Right ventricle myocardium superior (tissue), 1 donor: ENCODE results near the gene ITGB8. TPM values are rescaled to one million over a fixed set of nuclear protein-coding genes. Genes with fewer than 3 reads are reported as not detected.
"Not testable (repeated sequence)": the region's sequence is repeated elsewhere in the genome, so short reads cannot be mapped to it uniquely, and the experiment has no call there.

Source experiments
- ATAC-seq: fragments of 200-7000 bp; cut with Tn5 transposase; one replicate; pipeline ENCODE4 v1.9.1; 2020; ENCODE audit warnings: mild to moderate bottlenecking; ENCODE audit not compliant: poor library complexity
- DNase-seq: peaks from one replicate; pipeline ENCODE4 v3.0.0-alpha.2; 2020
- intact Hi-C: fragments of 100-400 bp; cut with DNase I; formaldehyde crosslinking; loops from one replicate; pipeline ENCODE4 v1.11.2; 2022
- long read RNA-seq: library from polyadenylated mRNA; unstranded; transcript quantifications from one replicate; pipeline ENCODE4 v2.0.0, GENCODE V29; 2021
- total RNA-seq: library from RNA; stranded (reverse); fragmentation: NEBNext Ultra II Directional; extraction: Animal tissue kit (Norgen Biotek cat#: 25700); gene quantifications from one replicate; pipeline ENCODE4 v1.2.1, GENCODE V29; 2021
- donor health status: DM: no; HTN: yes; CAD: no; lungs with severe emphysema.

ITGB8 gene
- 1.9 TPM for total RNA-seq
- long read RNA-seq: 0 reads

DNA sequence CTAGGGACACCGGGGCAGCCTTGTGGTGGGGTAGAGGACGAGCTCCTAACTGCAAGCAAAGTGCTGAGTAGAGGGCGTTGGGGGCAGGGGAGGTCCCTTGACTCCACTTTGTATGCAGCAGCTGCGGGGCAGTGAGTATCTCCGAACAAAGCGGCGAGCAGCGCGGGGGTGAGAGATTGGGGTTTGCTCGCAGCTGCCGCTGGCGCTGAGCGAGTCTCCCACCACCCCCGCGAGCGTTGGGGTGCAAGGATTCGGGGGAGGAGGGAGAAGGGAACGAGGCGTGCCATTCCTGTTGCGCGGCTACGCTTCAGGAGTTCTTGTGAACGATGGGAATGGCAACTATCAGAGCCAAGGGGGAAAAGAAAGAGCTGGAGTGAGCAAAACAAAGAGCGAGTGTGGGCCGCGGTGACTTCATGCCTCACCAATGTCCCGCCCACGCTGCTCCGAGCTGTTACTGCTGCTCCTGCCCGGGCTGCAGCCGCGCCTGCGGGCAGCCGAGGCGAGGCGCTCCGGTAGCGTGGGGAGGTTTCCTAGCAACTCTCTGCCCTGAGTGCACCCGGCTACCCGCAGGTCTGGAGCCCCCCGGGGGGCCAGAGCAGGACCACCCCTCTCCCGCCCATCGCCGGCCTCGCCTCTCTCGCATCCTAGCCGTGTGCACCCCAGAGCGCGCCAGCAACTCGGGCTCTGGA lies at the start of gene ITGB8:
Gene ITGB8, plus strand, starts transcription at position 662 of the 689 bp plus-strand sequence. CDS start 907 bp downstream, outside the sequence.
- intact Hi-C loops: loop anchor here (10.0 kb wide), 1 partner anchor 74 kb away; no protein-coding TSS in a partner anchor
- peak; percentile 88 for DNase-seq
- peak; percentile 94 for ATAC-seq

DNA sequence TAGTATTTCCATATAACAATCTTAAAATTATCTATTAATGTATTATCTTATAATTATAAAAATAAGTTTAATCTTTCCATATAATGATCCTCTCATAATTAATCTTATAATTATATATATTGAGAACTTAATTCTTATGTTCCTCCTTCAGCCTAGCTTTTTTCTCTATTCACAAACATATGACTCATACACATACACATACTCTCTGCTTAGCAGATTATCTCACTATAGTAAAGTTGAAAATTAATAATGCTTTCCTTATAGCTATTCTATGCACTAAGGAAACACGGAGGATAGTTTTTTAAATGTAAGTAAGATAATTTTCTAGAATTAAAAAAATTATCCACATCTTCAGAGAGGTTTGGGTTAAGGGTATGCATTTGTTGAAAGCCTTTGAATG lies 47.7 kb upstream of the ITGB8 start:
- DNase-seq (no peak), ATAC-seq (no peak)
- intact Hi-C loops: no loop called here

GRCh38 chr7:20283385-20283784 lies 47.3 kb upstream of the ITGB8 start:
- intact Hi-C loops: no loop called here

DNA sequence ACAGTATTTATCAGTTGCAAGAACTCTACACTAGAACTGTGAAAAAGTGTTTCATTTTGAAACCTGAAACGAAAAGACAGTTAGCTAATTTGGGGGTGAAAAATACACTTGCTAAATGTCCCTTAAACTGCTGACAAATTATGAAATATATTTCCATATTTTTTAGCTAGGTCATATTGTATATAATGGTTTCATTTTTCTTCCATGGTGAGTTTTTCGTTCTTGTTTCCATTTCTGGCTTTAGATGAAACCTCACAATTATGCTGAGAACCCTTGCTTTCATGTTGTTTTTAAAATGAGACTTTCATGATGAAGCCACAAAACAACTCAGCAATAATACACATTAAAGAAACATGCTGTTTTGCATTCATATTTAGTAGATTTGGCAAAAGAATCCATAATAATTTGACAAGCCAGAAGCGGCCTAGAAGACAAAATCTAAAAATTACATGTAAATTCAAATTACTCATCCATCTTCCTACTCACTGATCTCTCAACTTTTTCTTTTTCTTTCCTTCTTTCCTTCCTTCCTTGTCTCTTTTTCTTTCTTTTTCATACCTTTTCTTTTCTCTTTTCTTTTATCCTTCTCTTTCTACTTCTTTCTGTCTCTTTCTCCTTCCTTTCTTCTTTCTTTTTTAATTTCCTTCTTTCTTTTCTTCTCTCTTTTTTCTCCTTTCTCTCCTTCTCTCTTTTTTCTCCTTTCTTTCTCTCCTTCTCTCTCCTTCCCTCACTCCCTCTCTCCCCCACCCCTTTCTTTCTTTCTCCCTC lies 46.5 kb upstream of the ITGB8 start:
- DNase-seq (no peak), ATAC-seq (no peak)
- intact Hi-C loops: no loop called here

More at GRCh38 chr7:20283385-20283784, 47.3 kb upstream of the ITGB8 start:
- DNase-seq (no peak), ATAC-seq (no peak)

DNA sequence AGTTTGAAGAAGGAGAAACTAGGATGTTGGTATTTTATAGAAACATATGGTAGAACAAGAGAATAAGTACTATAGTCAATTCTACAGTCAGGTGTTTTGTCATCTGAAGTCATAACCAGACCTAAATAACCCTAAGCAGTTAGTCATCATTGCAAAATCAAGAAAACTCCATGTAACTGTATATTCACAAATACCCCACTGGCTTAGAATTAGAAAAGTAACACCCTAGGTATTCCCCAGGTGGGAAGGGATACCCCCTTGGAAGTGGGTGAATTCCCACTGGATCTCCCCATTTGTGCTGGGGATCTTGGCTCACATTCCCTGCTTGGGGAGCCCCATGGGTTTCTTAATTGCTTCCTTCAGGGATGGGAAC lies 45.9 kb upstream of the ITGB8 start:
- intact Hi-C loops: no loop called here
- no peak for DNase-seq
- ATAC-seq: no peak

DNA sequence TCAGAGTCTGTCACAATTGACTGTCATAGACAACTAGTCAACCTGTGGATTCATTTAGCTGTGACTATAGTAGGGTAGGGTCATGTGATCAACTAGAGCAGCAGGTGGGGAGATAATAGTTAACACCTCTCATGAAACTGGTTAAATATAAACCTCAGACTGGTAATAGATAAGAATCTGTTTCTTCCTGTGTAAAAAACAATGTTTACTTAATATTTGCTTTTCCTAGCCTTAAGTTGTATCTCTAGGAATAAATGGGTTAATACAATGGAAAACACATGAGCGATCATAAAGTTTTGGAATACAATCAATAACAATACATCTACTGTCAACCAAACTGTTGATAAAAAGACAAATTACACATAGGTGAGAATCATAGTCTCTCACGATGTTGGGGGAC lies 43.4 kb upstream of the ITGB8 start:
- intact Hi-C loops: no loop called here
- ATAC-seq: no peak
- no peak for DNase-seq

GRCh38 chr7:20288036-20288435 lies 42.7 kb upstream of the ITGB8 start:
- intact Hi-C loops: no loop called here
- ATAC-seq: no peak
- no peak for DNase-seq

DNA sequence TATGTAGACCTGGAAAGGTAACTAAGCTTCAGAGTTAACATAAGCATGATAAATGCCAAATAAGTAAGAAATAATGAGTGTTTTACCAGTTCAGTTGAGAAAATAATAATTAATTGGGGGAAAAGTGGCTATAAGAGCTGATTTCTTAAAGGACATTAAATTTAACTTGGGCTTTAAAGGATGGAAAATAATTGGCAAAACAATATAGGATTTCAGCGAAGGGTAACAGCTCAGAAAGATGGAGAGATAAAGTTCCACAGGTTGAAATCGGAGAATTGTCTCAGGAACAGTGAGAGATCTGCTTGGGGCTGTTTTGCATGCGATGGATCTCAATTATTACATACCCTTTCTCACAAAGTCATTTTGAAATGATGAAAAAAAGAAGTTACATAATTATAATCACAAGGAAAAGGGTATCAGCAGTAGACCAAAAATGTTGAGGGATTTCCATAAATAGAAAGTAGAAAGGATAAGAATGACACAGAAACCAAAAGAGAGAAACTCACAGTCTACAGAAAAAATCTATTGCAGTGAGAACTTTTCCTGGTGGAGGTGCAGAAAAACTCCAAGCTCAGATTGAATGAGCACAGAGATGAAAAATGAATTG lies 40.1 kb upstream of the ITGB8 start:
- DNase-seq: no peak
- intact Hi-C loops: no loop called here
- ATAC-seq: no peak

GRCh38 chr7:20293336-20293735 lies 37.4 kb upstream of the ITGB8 start:
- ATAC-seq (no peak), DNase-seq (no peak)
- intact Hi-C loops: no loop called here

- no peak for DNase-seq
- intact Hi-C loops: no loop called here
- ATAC-seq: no peak
Observed at GRCh38 chr7:20296444-20296843, 34.3 kb upstream of the ITGB8 start.

- DNase-seq (no peak), ATAC-seq (no peak)
- intact Hi-C loops: no loop called here
Observed at GRCh38 chr7:20296901-20297300, 33.8 kb upstream of the ITGB8 start.

GRCh38 chr7:20298486-20298901 lies 32.2 kb upstream of the ITGB8 start:
- ATAC-seq: no peak
- DNase-seq: no peak
- intact Hi-C loops: no loop called here

DNA sequence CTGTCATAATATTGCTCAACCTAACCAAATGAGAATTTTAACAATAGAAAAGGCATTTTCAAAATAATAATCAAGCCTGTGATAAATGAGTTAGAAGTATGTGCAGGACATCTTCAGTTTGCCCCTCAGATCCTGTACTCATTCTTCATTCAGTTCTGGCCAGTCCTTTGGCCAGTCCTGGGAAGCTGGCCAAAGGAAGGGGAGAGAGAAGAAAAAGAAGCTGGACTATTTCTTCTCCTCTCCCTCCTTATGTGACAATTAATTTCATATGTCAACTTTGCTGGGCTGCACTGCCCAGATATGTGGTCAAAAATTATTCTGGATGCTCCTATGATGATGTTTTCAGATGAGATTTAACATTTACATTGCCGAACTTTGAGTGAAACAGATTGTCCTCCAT lies 31.6 kb upstream of the ITGB8 start:
- no peak for DNase-seq
- intact Hi-C loops: no loop called here
- no peak for ATAC-seq

DNA sequence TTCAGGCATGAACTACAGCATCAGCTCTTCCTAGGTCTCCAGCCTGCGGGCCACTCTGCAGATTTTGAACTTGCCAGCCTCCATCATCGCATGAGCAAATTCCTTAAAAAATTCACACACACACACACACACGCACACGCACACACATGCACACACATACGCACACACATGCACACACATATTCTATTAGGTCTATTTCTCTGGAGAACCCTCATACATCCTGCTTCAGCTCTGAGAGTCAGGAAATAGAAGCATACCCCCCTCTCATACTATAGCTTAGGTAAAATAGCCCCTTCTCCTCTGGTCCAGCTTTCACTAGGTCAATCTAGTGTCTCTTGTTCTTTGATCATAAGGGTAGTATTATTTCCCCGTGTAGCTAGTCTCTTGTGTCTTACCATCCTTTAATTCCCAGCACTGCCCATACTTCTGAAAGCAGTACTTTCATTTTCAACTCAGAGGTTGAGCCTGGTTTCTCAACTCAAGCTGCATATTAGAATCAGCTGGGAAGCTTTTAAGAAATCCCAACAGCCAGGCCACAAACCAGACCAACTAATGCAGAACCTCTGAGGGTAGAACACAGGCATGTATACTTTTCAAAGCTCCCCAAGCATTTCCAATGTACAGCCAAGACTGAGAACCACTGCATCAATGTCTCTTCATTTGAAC lies 30.9 kb upstream of the ITGB8 start:
- no peak for DNase-seq
- intact Hi-C loops: loop anchor here (10.0 kb wide), 1 partner anchor 145 kb away; no protein-coding TSS in a partner anchor
- peak; percentile 29 for ATAC-seq

GRCh38 chr7:20301311-20301939 lies 29.3 kb upstream of the ITGB8 start:
- no peak for DNase-seq
- ATAC-seq: no peak
- intact Hi-C loops: loop anchor here (10.0 kb wide), 1 partner anchor 147 kb away; no protein-coding TSS in a partner anchor

DNA sequence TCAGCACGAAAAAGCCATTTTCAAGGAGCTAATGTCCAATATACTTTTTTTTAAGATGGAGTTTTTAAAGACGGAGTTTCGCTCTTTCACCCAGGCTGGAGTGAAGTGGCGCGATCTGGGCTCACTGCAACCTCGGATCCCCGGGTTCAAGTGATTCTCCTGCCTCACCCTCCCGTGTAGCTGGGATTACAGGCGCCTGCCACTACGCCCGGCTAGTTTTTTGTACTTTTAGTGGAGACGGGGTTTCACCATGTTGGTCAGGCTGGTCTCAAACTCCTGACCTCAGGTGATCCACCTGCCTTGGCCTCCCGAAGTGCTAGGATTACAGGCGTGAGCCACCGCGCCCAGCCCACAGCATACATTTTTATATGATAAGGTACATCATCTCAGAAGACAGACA lies 28.4 kb upstream of the ITGB8 start:
- intact Hi-C loops: loop anchor here (10.0 kb wide), 1 partner anchor 147 kb away; no protein-coding TSS in a partner anchor
- DNase-seq, ATAC-seq: not testable (repeated sequence)

GRCh38 chr7:20302891-20303290 lies 27.8 kb upstream of the ITGB8 start:
- no peak for ATAC-seq
- no peak for DNase-seq
- intact Hi-C loops: loop anchor here (10.0 kb wide), 1 partner anchor 148 kb away; no protein-coding TSS in a partner anchor

GRCh38 chr7:20304366-20304765 lies 26.3 kb upstream of the ITGB8 start:
- intact Hi-C loops: loop anchor here (10.0 kb wide), 1 partner anchor 150 kb away; no protein-coding TSS in a partner anchor
- DNase-seq (no peak), ATAC-seq (no peak)
